SK-N-SH (cell line): ENCODE measurements around the gene MPHOSPH8. TPM values are rescaled to one million over a fixed set of nuclear protein-coding genes. Genes with fewer than 3 reads are reported as not detected.

Experiments
- CTCF ChIA-PET: fragments of 300-600, 350-600 bp; formaldehyde crosslinking; extraction: SDS; loops from one replicate; lab custom pipeline; 2021; lab: Yijun Ruan, JAX
- POLR2A ChIA-PET: fragments of 350-600 bp; sonication (Branson Sonifier 250); formaldehyde crosslinking; extraction: SDS; loops from one replicate; lab custom pipeline; 2020; ENCODE audit warnings: antibody characterized with exemption, inconsistent platforms; lab: Yijun Ruan, JAX
- DNase-seq: peaks from one replicate; pipeline ENCODE4 v3.0.0; 2012
- H2AFZ ChIP-seq: fragments of 200-600 bp; sonication (generic); 2 replicates; pipeline ENCODE4 v1.8.1; 2016; ENCODE audit warnings: antibody characterized with exemption, mild to moderate bottlenecking, low read depth
- H3F3A ChIP-seq: fragments of 200-600 bp; sonication (generic); replicated peaks from 2 replicates; pipeline ENCODE3; 2016; ENCODE audit warnings: antibody characterized with exemption, mild to moderate bottlenecking; ENCODE audit not compliant: insufficient read depth
- H3K27ac ChIP-seq, 2 experiments: fragments of 200-500 bp in 1 of 2; fragments of 200-600 bp in 1 of 2; sonication (Bioruptor generic) in 1 of 2; sonication (generic), shearing (Covaris generic) in 1 of 2; 2 replicates each; pipeline versions ENCODE4 v1.5.1 to v1.6.1; 2014 to 2016; ENCODE audit warnings: low read depth in 2 of 2, inconsistent platforms in 1 of 2, low read length in 1 of 2, mild to moderate bottlenecking in 1 of 2, mixed read lengths in 1 of 2
- H3K27me3 ChIP-seq: fragments of 200-600 bp; sonication (generic), shearing (Covaris generic); 2 replicates; pipeline ENCODE4 v1.6.1; 2016; ENCODE audit warnings: mixed run types; ENCODE audit not compliant: insufficient read depth
- H3K36me3 ChIP-seq, 2 experiments: fragments of 200-500 bp in 1 of 2; fragments of 200-600 bp in 1 of 2; sonication (Bioruptor generic) in 1 of 2; sonication (generic) in 1 of 2; replicated peaks in 1 of 2; 2 replicates each; pipeline versions ENCODE3 to v1.5.1; 2014 to 2016; ENCODE audit warnings: low read length in 1 of 2, mild to moderate bottlenecking in 1 of 2; ENCODE audit not compliant: insufficient read depth in 2 of 2, control insufficient read depth in 1 of 2
- H3K4me1 ChIP-seq, 2 experiments: fragments of 200-500 bp in 1 of 2; fragments of 200-600 bp in 1 of 2; sonication (Bioruptor generic) in 1 of 2; sonication (generic), shearing (Covaris generic) in 1 of 2; 2 replicates each; pipeline versions ENCODE4 v1.5.1 to v1.6.1; 2014 to 2016; ENCODE audit warnings: low read depth in 1 of 2, low read length in 1 of 2, mixed run types in 1 of 2; ENCODE audit not compliant: insufficient read depth in 2 of 2, control insufficient read depth in 1 of 2
- H3K4me2 ChIP-seq: fragments of 200-600 bp; sonication (generic), shearing (Covaris generic); 2 replicates; pipeline ENCODE4 v1.6.1; 2017; ENCODE audit warnings: mixed run types
- H3K4me3 ChIP-seq, 2 experiments: fragments of 200-500 bp in 1 of 2; fragments of 200-600 bp in 1 of 2; sonication (Bioruptor generic) in 1 of 2; sonication (generic), shearing (Covaris generic) in 1 of 2; 2 replicates each; pipeline versions ENCODE4 v1.5.1 to v1.8.1; 2014 to 2016; ENCODE audit warnings: low read depth in 2 of 2, inconsistent platforms in 1 of 2, low read length in 1 of 2, mild to moderate bottlenecking in 1 of 2, mixed read lengths in 1 of 2, moderate library complexity in 1 of 2
- H3K79me2 ChIP-seq: fragments of 200-600 bp; sonication (generic); 2 replicates; pipeline ENCODE4 v1.8.1; 2017; ENCODE audit warnings: mild to moderate bottlenecking; ENCODE audit not compliant: insufficient read depth
- H3K9ac ChIP-seq: fragments of 200-600 bp; sonication (generic); 2 replicates; pipeline ENCODE4 v1.6.1; 2017; ENCODE audit warnings: mixed run types
- H3K9me2 ChIP-seq: fragments of 200-600 bp; sonication (generic); 2 replicates; pipeline ENCODE4 v1.6.1; 2017; ENCODE audit warnings: mixed run types
- H3K9me3 ChIP-seq: fragments of 200-600 bp; sonication (generic); 2 replicates; pipeline ENCODE4 v1.6.1; 2017; ENCODE audit warnings: mixed run types, mild to moderate bottlenecking, moderate library complexity
- H4K20me1 ChIP-seq: fragments of 200-600 bp; sonication (generic); 2 replicates; pipeline ENCODE4 v1.6.1; 2017; ENCODE audit warnings: mild to moderate bottlenecking, mixed run types; ENCODE audit not compliant: insufficient read depth
- CHD2 ChIP-seq: fragments of 150-350 bp; IDR thresholded peaks from 2 replicates; pipeline ENCODE4 v1.6.1; 2018; ENCODE audit warnings: low read length; ENCODE audit not compliant: partially characterized antibody
- CTCF ChIP-seq: fragments of 200-600 bp; sonication (generic); IDR thresholded peaks from 2 replicates; pipeline ENCODE4 v1.6.1; 2017; ENCODE audit warnings: antibody characterized with exemption, mild to moderate bottlenecking, moderate library complexity
- ELF1 ChIP-seq: IDR thresholded peaks from 2 replicates; pipeline ENCODE4 v1.4.0; 2012
- FOXJ3 ChIP-seq: sonication (generic); formaldehyde crosslinking; IDR thresholded peaks from 2 replicates; pipeline ENCODE4 v1.5.1; 2020; ENCODE audit warnings: mild to moderate bottlenecking, missing genetic modification reagents
- GATA2 ChIP-seq: sonication (generic); formaldehyde crosslinking; IDR thresholded peaks from 2 replicates; pipeline ENCODE4 v1.5.0; 2020; ENCODE audit warnings: mild to moderate bottlenecking, missing genetic modification reagents
- MAX ChIP-seq: IDR thresholded peaks from 2 replicates; pipeline ENCODE4 v1.4.0; 2012; ENCODE audit warnings: low read depth
- NFIC ChIP-seq: IDR thresholded peaks from 2 replicates; pipeline ENCODE4 v1.4.0; 2012; ENCODE audit warnings: borderline replicate concordance
- NRF1 ChIP-seq: IDR thresholded peaks from 2 replicates; pipeline ENCODE4 v1.6.1; 2012; ENCODE audit warnings: low read depth, mild to moderate bottlenecking, low read length
- PBX3 ChIP-seq: IDR thresholded peaks from 2 replicates; pipeline ENCODE4; 2012
- POLR2AphosphoS5 ChIP-seq: IDR thresholded peaks from 2 replicates; pipeline ENCODE4 v1.6.1; 2012; ENCODE audit warnings: low read depth, low read length
- RXRA ChIP-seq: IDR thresholded peaks from 2 replicates; pipeline ENCODE4 v1.4.0; 2012; ENCODE audit warnings: low read depth, mild to moderate bottlenecking, borderline replicate concordance
- TAF1 ChIP-seq: IDR thresholded peaks from 2 replicates; pipeline ENCODE4 v1.6.1; 2012; ENCODE audit warnings: low read depth, mild to moderate bottlenecking, low read length, moderate library complexity, borderline replicate concordance
- TEAD4 ChIP-seq: IDR thresholded peaks from 2 replicates; pipeline ENCODE4 v1.4.0; 2012; ENCODE audit warnings: mild to moderate bottlenecking, borderline replicate concordance; ENCODE audit not compliant: insufficient read depth
- USF2 ChIP-seq: fragments of 150-350 bp; IDR thresholded peaks from 2 replicates; pipeline ENCODE4 v1.6.1; 2017; ENCODE audit warnings: antibody characterized with exemption, low read length, low read depth, borderline replicate concordance
- WGBS: methylation state at CpG from one replicate; pipeline ENCODE4 v1.1.6; 2017; ENCODE audit warnings: low lambda C conversion rate; 5-methylcytosine and 5-hydroxymethylcytosine counted together
- polyA plus RNA-seq, 3 experiments: library from polyadenylated mRNA; depleted of rRNA; stranded (reverse); fragments of >200 nt; gene quantifications; 2 replicates each; pipeline ENCODE4 v1.2.3, GENCODE V29; 2012

Gene MPHOSPH8
- polyA plus RNA-seq, 1 of the 3 experiments (the other 2 are of a cell fraction): 11.1 TPM

GRCh38 chr13:19680751-19681150, 47.3 kb downstream of the MPHOSPH8 start:
- POLR2A ChIA-PET: no interaction called here
- no peak overlapping the region for H3K4me2 ChIP-seq
- no peaks in the 10 kb centered on the region for H3K27me3 ChIP-seq
- H3K79me2 ChIP-seq: peaks cover 21% of the 10 kb centered on the region; the same call in 1 of the 2 replicates
- DNase-seq: no peak
- no peaks in the 10 kb centered on the region for H3K9me3 ChIP-seq
- H3K36me3 ChIP-seq: peaks cover 14 to 16% of the 10 kb centered on the region in 2 experiments
- CTCF ChIA-PET: no interaction called here
- no peak overlapping the region for H3K27ac ChIP-seq
- peaks cover 0 to 4% of the 10 kb centered on the region in 2 experiments; a peak in 1 of 4 replicates for H3K4me1 ChIP-seq
- H3K9ac ChIP-seq: no peak overlapping the region
- no peaks in the 10 kb centered on the region for H3K9me2 ChIP-seq
- 0 out of 2 replicates have a peak, but pooled peaks cover 4% of the 10 kb centered on the region for H4K20me1 ChIP-seq
- H2AFZ ChIP-seq: no peak overlapping the region
- 98% methylated on average over 7 of the region's 7 CpGs for WGBS
- peaks cover 11% of the 10 kb centered on the region for H3F3A ChIP-seq
- TF ChIP-seq CTCF: no peak
- no peak for TF ChIP-seq NFIC
- no peak for TF ChIP-seq NRF1
- no peak for TF ChIP-seq USF2
- no peak for TF ChIP-seq ELF1
- H3K4me3 ChIP-seq: no peak overlapping the region

GRCh38 chr13:19681517-19681916, 48.1 kb downstream of the MPHOSPH8 start:
- Histone ChIP-seq H2AFZ (no peak overlapping the region), H3F3A (peaks cover 7% of the 10 kb centered on the region), H3K4me1 (peaks cover 0 to 4% of the 10 kb centered on the region in 2 experiments; a peak in 1 of 4 replicates), H3K27me3 (no peaks in the 10 kb centered on the region), H3K79me2 (peaks cover 21% of the 10 kb centered on the region; the same call in 1 of the 2 replicates), H3K4me3 (no peak overlapping the region), H3K27ac (no peak overlapping the region), H3K36me3 (peaks cover 7 to 9% of the 10 kb centered on the region in 2 experiments), H3K4me2 (no peak overlapping the region), H3K9me3 (no peaks in the 10 kb centered on the region), H3K9me2 (no peaks in the 10 kb centered on the region), H3K9ac (no peak overlapping the region), H4K20me1 (0 out of 2 replicates have a peak, but pooled peaks cover 4% of the 10 kb centered on the region)
- no peak for DNase-seq
- ChIA-PET CTCF (no interaction called here), POLR2A (no interaction called here)
- TF ChIP-seq TEAD4 (no peak), PBX3 (no peak)
- 100% methylated on average over 2 of the region's 2 CpGs for WGBS

GRCh38 chr13:19685034-19685433, 51.6 kb downstream of the MPHOSPH8 start:
- no peaks in the 10 kb centered on the region for H3F3A ChIP-seq
- no peak overlapping the region for H3K27ac ChIP-seq
- H4K20me1 ChIP-seq: 0 out of 2 replicates have a peak, but pooled peaks cover 4% of the 10 kb centered on the region
- POLR2A ChIA-PET: no interaction called here
- 66% methylated on average over 5 of the region's 5 CpGs for WGBS
- no peaks in the 10 kb centered on the region for H3K9me3 ChIP-seq
- DNase-seq: no peak
- peaks cover 24% of the 10 kb centered on the region; the same call in 1 of the 2 replicates for H3K79me2 ChIP-seq
- H3K9ac ChIP-seq: no peak overlapping the region
- CTCF ChIA-PET: no interaction called here
- no peaks in the 10 kb centered on the region for H3K27me3 ChIP-seq
- peaks cover 16 to 19% of the 10 kb centered on the region in 2 experiments for H3K36me3 ChIP-seq
- no peaks in the 10 kb centered on the region for H3K4me1 ChIP-seq
- no peak overlapping the region for H2AFZ ChIP-seq
- no peak overlapping the region for H3K4me2 ChIP-seq
- no peak overlapping the region for H3K4me3 ChIP-seq
- no peaks in the 10 kb centered on the region for H3K9me2 ChIP-seq
- TF ChIP-seq PBX3 (no peak), FOXJ3 (CRISPR knock-in tag) (no peak), GATA2 (CRISPR knock-in tag) (no peak), CHD2 (no peak), CTCF (no peak), TEAD4 (no peak), RXRA (no peak), MAX (no peak), POLR2AphosphoS5 (no peak), TAF1 (no peak)
